ENCODE results near the gene IDI1.

Gene IDI1

GRCh38 chr10:1026578-1026977 is 22.3 kb downstream of the IDI1 start:
- no peaks in the 10 kb centered on the region for H3K9me3 ChIP-seq (ENCODE audit: insufficient read depth, low read length)
- H3K79me2 ChIP-seq (ENCODE audit: low read length), result no peaks in the 10 kb centered on the region
- H3K4me2 ChIP-seq (ENCODE audit: low read length), result no peak overlapping the region
- no peak overlapping the region for H2AFZ ChIP-seq (ENCODE audit: low read depth, low read length)
- no peaks in the 10 kb centered on the region for H3K4me1 ChIP-seq (ENCODE audit: low read length)
- H4K20me1 ChIP-seq (ENCODE audit: insufficient read depth, low read length), result no peaks in the 10 kb centered on the region
- TF ChIP-seq, protein P1, sequence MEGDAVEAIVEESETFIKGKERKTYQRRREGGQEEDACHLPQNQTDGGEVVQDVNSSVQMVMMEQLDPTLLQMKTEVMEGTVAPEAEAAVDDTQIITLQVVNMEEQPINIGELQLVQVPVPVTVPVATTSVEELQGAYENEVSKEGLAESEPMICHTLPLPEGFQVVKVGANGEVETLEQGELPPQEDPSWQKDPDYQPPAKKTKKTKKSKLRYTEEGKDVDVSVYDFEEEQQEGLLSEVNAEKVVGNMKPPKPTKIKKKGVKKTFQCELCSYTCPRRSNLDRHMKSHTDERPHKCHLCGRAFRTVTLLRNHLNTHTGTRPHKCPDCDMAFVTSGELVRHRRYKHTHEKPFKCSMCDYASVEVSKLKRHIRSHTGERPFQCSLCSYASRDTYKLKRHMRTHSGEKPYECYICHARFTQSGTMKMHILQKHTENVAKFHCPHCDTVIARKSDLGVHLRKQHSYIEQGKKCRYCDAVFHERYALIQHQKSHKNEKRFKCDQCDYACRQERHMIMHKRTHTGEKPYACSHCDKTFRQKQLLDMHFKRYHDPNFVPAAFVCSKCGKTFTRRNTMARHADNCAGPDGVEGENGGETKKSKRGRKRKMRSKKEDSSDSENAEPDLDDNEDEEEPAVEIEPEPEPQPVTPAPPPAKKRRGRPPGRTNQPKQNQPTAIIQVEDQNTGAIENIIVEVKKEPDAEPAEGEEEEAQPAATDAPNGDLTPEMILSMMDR (IDR thresholded peaks at IDR 0.05; ENCODE audit: low read depth, low read length), result no peak
- no peak for TF ChIP-seq EZH2phosphoT487 (IDR thresholded peaks at IDR 0.05; ENCODE audit: low read depth)
- H3K4me3 ChIP-seq (ENCODE audit: low read length), result no peak overlapping the region
- H3K36me3 ChIP-seq (replicated peaks; ENCODE audit: low read depth, low read length), result no peaks in the 10 kb centered on the region
- H3K27me3 ChIP-seq (ENCODE audit: low read depth, low read length), result no peaks in the 10 kb centered on the region
- H3K9ac ChIP-seq (ENCODE audit: low read length), result no peak overlapping the region
- H3K27ac ChIP-seq (ENCODE audit: low read length), result no peak overlapping the region

DNA sequence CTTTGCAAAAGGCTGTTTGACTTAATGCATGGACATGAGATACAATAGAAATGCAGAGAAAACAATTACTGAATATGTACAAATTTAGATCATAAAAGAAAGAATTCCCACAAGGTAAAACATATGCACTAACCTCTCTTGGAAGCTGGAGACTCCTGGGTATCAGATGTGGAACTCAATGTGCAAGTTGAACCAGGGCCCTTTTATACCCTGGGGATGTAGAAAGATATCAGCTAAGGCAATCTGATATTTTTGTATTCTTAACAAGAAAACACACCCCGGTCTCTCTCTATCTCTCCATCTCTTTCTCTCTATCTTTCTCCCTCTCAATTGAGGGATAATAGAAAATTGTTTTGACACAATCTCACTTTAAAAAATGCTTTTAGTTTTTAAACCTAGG is 23.2 kb downstream of the IDI1 start, which contains the start of gene IDI2:
Gene IDI2 (minus strand): TSS at position 177 of the 400 bp plus-strand sequence. CDS start 1,136 bp downstream, outside the sequence.
- no peak within 1 kb of the TSS for H2AFZ ChIP-seq (ENCODE audit: low read depth, low read length)
- no peak within 1 kb of the TSS for H3K9ac ChIP-seq (ENCODE audit: low read length)
- H3K27me3 ChIP-seq (ENCODE audit: low read depth, low read length), result no peaks in the 10 kb centered on the region
- TF ChIP-seq, protein P1 (IDR thresholded peaks at IDR 0.05; ENCODE audit: low read depth, low read length), result no peak
- TF ChIP-seq EZH2phosphoT487 (IDR thresholded peaks at IDR 0.05; ENCODE audit: low read depth), result no peak
- no peak within 1 kb of the TSS for H3K27ac ChIP-seq (ENCODE audit: low read length)
- H3K4me2 ChIP-seq (ENCODE audit: low read length), result no peak within 1 kb of the TSS
- no peaks in the 10 kb centered on the region for H3K4me1 ChIP-seq (ENCODE audit: low read length)
- no peaks in the 10 kb centered on the region for H3K79me2 ChIP-seq (ENCODE audit: low read length)
- H4K20me1 ChIP-seq (ENCODE audit: insufficient read depth, low read length), result no peaks in the 10 kb centered on the region
- no peaks in the 10 kb centered on the region for H3K36me3 ChIP-seq (replicated peaks; ENCODE audit: low read depth, low read length)
- H3K4me3 ChIP-seq (ENCODE audit: low read length), result no peak within 1 kb of the TSS
- H3K9me3 ChIP-seq (ENCODE audit: insufficient read depth, low read length), result no peaks in the 10 kb centered on the region

DNA sequence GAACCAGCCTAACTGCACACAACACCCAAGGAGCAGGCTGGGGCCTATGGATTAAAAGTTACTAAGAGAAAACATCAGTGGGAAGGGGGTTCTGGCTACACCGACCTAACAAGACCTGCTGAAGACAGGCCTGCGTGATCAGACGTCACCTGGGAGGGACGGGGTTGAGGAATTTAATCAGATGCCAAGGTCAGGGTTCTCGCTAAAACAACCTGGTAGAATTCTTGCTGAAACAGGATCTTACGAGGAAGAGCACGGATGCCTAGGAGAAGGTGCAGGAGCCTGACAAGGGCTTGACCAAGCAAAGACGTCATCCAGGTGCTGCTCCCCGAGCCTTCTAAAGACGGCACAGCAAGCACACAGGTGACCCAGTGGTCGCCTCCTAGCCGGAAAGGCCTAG is 24.8 kb downstream of the IDI1 start:
- Histone ChIP-seq H3K9me3 (ENCODE audit: insufficient read depth, low read length) (no peaks in the 10 kb centered on the region), H3K79me2 (ENCODE audit: low read length) (no peaks in the 10 kb centered on the region), H3K4me3 (ENCODE audit: low read length) (no peak overlapping the region), H3K4me1 (ENCODE audit: low read length) (no peaks in the 10 kb centered on the region), H3K4me2 (ENCODE audit: low read length) (no peak overlapping the region), H4K20me1 (ENCODE audit: insufficient read depth, low read length) (no peaks in the 10 kb centered on the region), H3K9ac (ENCODE audit: low read length) (no peak overlapping the region), H3K36me3 (replicated peaks; ENCODE audit: low read depth, low read length) (peaks cover 7% of the 10 kb centered on the region), H3K27me3 (ENCODE audit: low read depth, low read length) (no peaks in the 10 kb centered on the region), H2AFZ (ENCODE audit: low read depth, low read length) (no peak overlapping the region), H3K27ac (ENCODE audit: low read length) (no peak overlapping the region)
- no peak for TF ChIP-seq EZH2phosphoT487 (IDR thresholded peaks at IDR 0.05; ENCODE audit: low read depth)
- TF ChIP-seq, protein P1 (IDR thresholded peaks at IDR 0.05; ENCODE audit: low read depth, low read length), result no peak

GRCh38 chr10:1022413-1022812 is 26.5 kb downstream of the IDI1 start:
- Histone ChIP-seq H2AFZ (ENCODE audit: low read depth, low read length) (no peak overlapping the region), H3K4me1 (ENCODE audit: low read length) (no peaks in the 10 kb centered on the region), H3K27me3 (ENCODE audit: low read depth, low read length) (no peaks in the 10 kb centered on the region), H3K4me3 (ENCODE audit: low read length) (no peak overlapping the region), H3K4me2 (ENCODE audit: low read length) (no peak overlapping the region), H3K79me2 (ENCODE audit: low read length) (no peaks in the 10 kb centered on the region), H3K9me3 (ENCODE audit: insufficient read depth, low read length) (no peaks in the 10 kb centered on the region), H3K36me3 (replicated peaks; ENCODE audit: low read depth, low read length) (peaks cover 13% of the 10 kb centered on the region), H4K20me1 (ENCODE audit: insufficient read depth, low read length) (no peaks in the 10 kb centered on the region), H3K27ac (ENCODE audit: low read length) (no peak overlapping the region), H3K9ac (ENCODE audit: low read length) (no peak overlapping the region)
- no peak for TF ChIP-seq EZH2phosphoT487 (IDR thresholded peaks at IDR 0.05; ENCODE audit: low read depth)
- TF ChIP-seq, protein P1 (IDR thresholded peaks at IDR 0.05; ENCODE audit: low read depth, low read length), result no peak
